Activated naive CD4-positive, alpha-beta T cell treated with anti-CD3 and anti-CD28 coated beads for 36 hours (primary cell): Measurements from ENCODE around the gene TP53I13. TPM values are rescaled to one million over a fixed set of nuclear protein-coding genes. Genes with fewer than 3 reads are reported as not detected.

ENCODE experiments used
- CTCF ChIA-PET: fragments of 350-600 bp; sonication (Branson Sonifier 250); formaldehyde crosslinking; loops from one replicate; lab custom pipeline; 2021; ENCODE audit warnings: antibody characterized with exemption; lab: Charles Lee
- DNase-seq: peaks from one replicate; pipeline ENCODE4 v3.0.0-alpha.2; 2020
- H3K27ac Mint-ChIP-seq: one replicate; pipeline ENCODE4 v1.8.0; 2021; ENCODE audit warnings: mild to moderate bottlenecking, mixed read lengths
- H3K27me3 Mint-ChIP-seq: one replicate; pipeline ENCODE4 v1.8.0; 2021; ENCODE audit warnings: low read depth, mixed read lengths
- H3K36me3 Mint-ChIP-seq: one replicate; pipeline ENCODE4 v1.8.0; 2021; ENCODE audit warnings: low read depth, mixed read lengths
- H3K4me1 Mint-ChIP-seq: one replicate; pipeline ENCODE4 v1.8.0; 2021; ENCODE audit warnings: low read depth, mixed read lengths
- H3K4me3 Mint-ChIP-seq: one replicate; pipeline ENCODE4 v1.8.0; 2021; ENCODE audit warnings: mild to moderate bottlenecking, moderate library complexity, mixed read lengths
- H3K9me3 Mint-ChIP-seq: one replicate; pipeline ENCODE4 v1.8.0; 2021; ENCODE audit warnings: mixed read lengths
- intact Hi-C: fragments of 100-400 bp; cut with micrococcal nuclease; formaldehyde crosslinking; loops from one replicate; pipeline ENCODE4 v1.15.1; 2023
- total RNA-seq, 2 experiments: library from RNA; stranded (reverse); gene quantifications; one replicate each; pipeline ENCODE4 v1.2.3, GENCODE V29; 2021

The TP53I13 gene
- total RNA-seq, 2 experiments from 2014 or later: 30.9 to 37.2 TPM

DNA sequence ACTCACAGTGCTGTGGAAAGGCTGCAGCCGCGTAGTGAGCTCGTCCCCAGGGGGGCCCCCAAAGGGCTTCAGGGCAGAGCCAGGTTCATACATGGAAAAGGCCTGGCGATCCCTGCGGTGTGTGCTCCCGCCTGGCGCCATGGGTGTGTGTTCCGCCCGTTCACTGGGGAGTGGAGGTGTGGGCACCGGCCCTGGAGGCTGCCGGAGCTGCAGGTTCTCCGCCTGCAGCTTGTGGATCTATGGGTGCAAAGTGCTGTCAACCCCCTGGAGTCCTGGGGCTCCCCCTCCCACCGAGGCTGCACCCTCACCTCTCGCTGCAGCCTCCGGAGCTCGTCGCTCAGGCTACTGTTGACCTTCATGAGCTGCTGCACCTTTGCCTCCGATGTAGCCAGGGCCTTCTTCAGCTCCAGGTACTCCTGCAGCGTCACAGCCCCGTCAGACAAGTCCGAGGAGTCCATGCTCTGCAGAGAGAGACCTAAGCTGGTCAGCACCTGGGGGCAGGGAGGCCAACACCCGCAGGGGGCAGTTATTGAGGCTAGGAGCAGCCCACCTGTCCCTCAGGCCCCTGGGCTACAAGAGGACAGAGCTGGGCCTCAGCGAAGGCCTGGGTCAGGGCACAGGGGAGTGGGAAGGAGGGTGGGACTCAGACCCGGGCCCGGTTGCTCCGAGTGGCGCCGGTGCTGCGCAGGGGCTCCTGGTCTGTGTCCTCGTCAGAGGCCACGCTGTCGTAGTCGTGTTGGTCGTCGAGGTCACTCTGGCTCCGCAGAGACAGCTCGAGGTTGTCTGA is 7.9 kb downstream of the TP53I13 start:
- peaks cover 2% of the 10 kb centered on the region for H3K9me3 Mint-ChIP-seq

DNA sequence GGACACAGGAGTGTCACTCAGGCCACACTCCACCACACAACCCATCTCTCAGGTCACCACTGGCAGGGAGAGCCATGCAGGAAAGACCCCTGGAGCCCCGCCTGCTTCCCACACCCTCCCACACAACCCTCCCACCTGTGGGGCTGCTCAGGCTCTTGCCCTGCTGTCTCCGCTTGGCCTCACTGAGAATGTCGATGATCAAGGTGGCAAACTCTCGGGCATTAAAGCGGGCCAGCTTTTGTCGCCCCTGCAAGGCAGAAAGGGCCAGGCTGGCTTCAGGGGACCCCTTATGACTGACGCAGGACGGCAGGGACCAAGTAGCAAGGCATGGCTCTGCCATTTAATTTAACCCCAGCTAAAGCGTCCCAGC is 8.5 kb downstream of the TP53I13 start:
- CTCF ChIA-PET: interaction anchor here (0.8 to 7.7 kb wide), 3 partner anchors 15 to 207 kb away, joined by 4 to 56 read pairs (median 28); partner anchors contain the start of gene ANKRD13B
- H3K27me3 Mint-ChIP-seq: no peaks in the 10 kb centered on the region
- peaks cover 2% of the 10 kb centered on the region for H3K9me3 Mint-ChIP-seq
- peaks cover 25% of the 10 kb centered on the region for H3K36me3 Mint-ChIP-seq
- H3K4me1 Mint-ChIP-seq: peaks cover 16% of the 10 kb centered on the region
- intact Hi-C loops: no loop called here
- H3K27ac Mint-ChIP-seq: no peak overlapping the region
- no peak overlapping the region for H3K4me3 Mint-ChIP-seq
- DNase-seq: no peak

More for the DNA sequence above, 7.9 kb downstream of the TP53I13 start:
- Mint-ChIP-seq H3K36me3 (peaks cover 25% of the 10 kb centered on the region), H3K4me1 (peaks cover 16% of the 10 kb centered on the region), H3K27ac (no peak overlapping the region), H3K4me3 (no peak overlapping the region), H3K27me3 (no peaks in the 10 kb centered on the region)
- CTCF ChIA-PET: interaction anchor here (0.8 to 7.7 kb wide), 4 partner anchors 8 to 207 kb away, joined by 4 to 56 read pairs (median 16); partner anchors contain the start of gene ANKRD13B
- intact Hi-C loops: no loop called here
- DNase-seq: no peak

DNA sequence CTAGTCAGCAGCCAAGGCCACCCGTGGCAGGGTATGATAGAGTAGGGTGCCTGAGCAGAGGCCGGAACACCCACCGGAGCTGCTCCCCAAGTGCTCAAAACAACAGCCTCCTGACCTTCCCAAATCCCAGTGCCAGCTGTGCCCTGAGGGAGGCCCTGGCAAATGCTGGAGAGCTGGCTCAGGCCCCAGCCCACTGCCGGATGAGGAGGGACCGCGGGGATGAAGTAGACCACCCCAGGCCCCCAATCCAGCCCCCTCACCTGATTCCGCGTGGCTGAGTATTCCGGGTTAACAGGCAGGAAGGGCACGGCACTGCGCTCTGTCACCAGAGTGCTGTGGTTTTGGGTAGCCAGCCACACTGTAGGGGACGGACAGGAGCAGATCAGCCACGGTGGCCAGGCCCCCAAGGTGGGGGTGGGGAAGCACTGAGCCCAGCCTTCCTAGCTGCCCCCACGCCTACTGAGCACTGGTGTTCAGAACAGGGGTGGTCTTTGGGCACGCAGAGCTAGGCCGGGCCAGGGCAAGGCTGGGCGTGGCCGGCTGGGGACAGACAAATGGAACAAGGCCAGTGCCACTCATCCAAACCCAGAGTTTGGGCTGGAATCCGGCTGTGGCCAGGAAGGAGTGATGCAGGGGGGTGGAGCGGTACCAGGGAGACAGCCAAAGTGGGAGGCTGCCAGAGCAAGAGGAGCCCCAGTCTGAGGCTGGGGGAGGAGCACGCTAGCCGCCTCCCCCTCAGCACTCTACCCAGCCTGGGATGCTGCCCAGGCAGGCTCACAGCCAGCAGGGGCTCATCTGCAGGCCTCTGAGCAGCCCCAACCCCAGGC is 9.1 kb downstream of the TP53I13 start:
- no peak for DNase-seq
- H3K9me3 Mint-ChIP-seq: peaks cover 2% of the 10 kb centered on the region
- CTCF ChIA-PET: interaction anchor here (0.8 to 7.7 kb wide), 6 partner anchors 8 to 208 kb away, joined by 3 to 56 read pairs (median 17); partner anchors contain the start of gene ANKRD13B
- H3K27ac Mint-ChIP-seq: no peak overlapping the region
- H3K4me3 Mint-ChIP-seq: no peak overlapping the region
- intact Hi-C loops: no loop called here
- peaks cover 28% of the 10 kb centered on the region for H3K36me3 Mint-ChIP-seq
- H3K4me1 Mint-ChIP-seq: peaks cover 16% of the 10 kb centered on the region
- no peaks in the 10 kb centered on the region for H3K27me3 Mint-ChIP-seq

DNA sequence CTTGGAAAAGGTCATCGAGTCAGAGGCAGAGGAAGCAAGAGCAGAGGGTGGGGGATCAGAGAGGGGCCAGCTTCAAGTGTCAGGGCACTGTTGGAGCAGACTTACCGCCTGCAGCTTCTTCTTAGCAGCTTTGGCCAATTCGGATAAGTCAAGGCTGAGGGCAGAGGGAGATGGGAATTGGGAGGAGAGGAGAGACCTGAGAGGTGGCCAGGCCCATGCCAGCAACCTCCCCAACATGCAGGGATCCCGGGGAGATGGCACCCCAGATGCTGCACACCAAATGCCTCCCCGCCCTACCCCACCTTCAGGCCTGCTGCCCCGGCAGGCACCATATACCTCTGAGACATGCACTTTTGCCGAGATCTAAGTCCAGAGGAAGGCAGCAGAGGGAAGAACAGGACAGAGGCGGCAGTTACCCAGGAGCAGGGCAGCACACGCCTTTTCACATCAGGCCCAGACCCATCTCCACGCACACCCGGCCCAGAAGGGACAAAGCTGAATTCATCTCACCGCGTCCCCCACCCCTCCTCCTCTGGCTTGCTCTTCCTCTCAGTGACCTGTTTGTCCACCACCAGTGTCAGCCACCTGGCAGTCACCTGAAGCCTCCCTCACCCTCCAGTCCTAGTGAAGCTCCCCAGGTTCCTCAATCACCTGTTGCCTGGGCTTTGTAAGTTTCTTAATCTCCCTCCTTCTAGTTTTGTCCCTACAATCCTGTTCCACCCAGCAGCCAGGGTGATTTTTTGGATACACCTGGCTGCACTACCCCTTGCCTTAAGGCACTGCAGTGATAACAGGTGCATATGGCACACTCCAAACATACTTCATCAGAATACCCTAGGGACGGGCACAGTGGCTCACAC is 10.4 kb downstream of the TP53I13 start:
- H3K4me1 Mint-ChIP-seq: peaks cover 16% of the 10 kb centered on the region
- H3K27ac Mint-ChIP-seq: no peak overlapping the region
- CTCF ChIA-PET: interaction anchor here (0.6 to 7.7 kb wide), 11 partner anchors 9 to 633 kb away, joined by 3 to 56 read pairs (median 3); partner anchors contain the start of genes ANKRD13B and TP53I13
- H3K27me3 Mint-ChIP-seq: no peaks in the 10 kb centered on the region
- H3K4me3 Mint-ChIP-seq: no peak overlapping the region
- peaks cover 26% of the 10 kb centered on the region for H3K36me3 Mint-ChIP-seq
- no peak for DNase-seq
- peaks cover 2% of the 10 kb centered on the region for H3K9me3 Mint-ChIP-seq
- intact Hi-C loops: no loop called here

DNA sequence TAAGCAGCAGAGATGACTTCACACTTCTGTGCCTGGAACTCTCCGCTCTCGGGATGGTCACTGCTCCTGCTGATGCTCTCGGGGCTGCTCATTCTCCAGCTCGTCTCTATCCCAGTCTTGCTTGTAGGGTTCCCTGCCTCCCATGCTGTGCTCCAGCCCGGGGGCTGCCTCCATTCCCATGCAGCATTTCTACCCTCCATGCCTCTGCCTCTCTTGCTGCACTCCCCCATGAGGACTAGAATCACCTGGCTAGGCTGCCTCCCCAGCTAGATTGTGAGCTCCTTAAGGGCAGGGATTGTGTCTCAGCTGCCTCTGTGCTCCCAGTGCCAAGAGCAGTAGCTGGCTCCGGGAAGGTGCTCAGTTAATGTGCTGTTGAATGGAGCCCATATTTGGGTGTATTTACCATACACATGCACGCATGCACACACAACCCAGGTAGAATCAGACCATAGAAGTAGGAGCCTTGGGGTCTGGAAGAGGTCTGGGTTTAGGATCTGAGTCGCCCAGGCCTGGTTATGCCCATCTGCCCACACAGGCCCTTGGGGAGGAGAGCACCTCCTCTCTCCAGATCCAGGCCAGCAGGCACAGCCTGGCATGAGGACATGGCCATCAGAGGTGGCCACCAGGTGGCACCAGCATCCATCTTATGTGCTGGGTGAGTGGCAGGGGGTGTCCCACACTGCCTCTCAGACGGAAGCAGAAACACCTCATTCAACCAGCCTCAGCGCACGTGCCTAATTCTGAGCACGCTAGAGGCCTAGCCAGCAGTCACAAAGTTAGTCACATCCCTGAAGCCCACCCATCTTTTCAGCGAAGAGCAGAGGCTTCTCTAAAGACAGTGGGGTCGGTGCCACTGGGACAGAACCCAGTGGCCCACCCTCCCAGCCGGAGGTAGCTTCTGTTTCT is 11.6 kb downstream of the TP53I13 start:
- DNase-seq: peak; percentile 96
- Mint-ChIP-seq H3K4me3 (no peak overlapping the region), H3K36me3 (peaks cover 26% of the 10 kb centered on the region), H3K27ac (peak overlapping the region; percentile 77), H3K9me3 (peaks cover 2% of the 10 kb centered on the region), H3K27me3 (no peaks in the 10 kb centered on the region), H3K4me1 (peaks cover 24% of the 10 kb centered on the region)
- intact Hi-C loops: loop anchor here (1.0 kb wide), 7 partner anchors 11 to 513 kb away; partner anchors contain the start of gene SSH2
- CTCF ChIA-PET: interaction anchor here (0.6 to 7.7 kb wide), 16 partner anchors 8 to 351 kb away, joined by 3 to 56 read pairs (median 3); partner anchors contain the start of genes ANKRD13B and TP53I13

DNA sequence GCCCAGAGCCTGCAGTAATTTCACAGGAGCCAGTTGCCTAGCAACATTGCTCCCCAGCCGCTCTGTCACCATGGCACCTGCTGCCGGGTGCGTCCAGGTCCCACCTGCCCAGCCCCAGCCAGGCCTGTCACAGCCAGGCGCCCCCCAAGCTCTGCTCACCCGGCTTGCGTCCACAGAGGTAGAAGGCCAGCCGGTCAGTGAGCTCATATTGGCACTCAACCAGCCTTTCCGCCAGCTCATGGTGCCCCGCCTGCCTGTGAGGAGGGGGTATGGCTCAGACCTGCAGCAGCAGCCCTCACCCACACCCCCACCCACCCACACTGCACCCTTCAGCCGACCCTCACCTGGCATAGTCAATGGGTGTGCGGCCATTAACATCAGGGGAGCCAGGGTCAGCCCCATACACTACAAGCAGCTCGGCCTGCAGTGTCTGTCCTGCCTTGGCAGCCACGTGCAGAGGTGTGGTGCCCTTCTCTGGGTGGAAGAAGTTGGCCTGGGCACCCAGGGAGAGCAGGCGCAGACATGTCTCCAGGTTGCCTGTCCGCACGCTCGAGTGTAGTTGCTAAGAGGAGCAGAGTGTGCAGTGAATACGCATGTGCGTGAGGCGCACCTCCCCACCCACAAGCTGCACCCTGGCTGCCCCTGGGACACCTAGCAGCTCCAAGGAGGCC is 13.2 kb downstream of the TP53I13 start:
- intact Hi-C loops: no loop called here
- Mint-ChIP-seq H3K27ac (no peak overlapping the region), H3K4me3 (no peak overlapping the region), H3K27me3 (no peaks in the 10 kb centered on the region), H3K4me1 (peaks cover 38% of the 10 kb centered on the region), H3K9me3 (peaks cover 2% of the 10 kb centered on the region), H3K36me3 (peaks cover 26% of the 10 kb centered on the region)
- DNase-seq: no peak
- CTCF ChIA-PET: interaction anchor here (1.0 to 7.7 kb wide), 9 partner anchors 9 to 438 kb away, joined by 3 to 56 read pairs (median 6); partner anchors contain the start of gene ANKRD13B

DNA sequence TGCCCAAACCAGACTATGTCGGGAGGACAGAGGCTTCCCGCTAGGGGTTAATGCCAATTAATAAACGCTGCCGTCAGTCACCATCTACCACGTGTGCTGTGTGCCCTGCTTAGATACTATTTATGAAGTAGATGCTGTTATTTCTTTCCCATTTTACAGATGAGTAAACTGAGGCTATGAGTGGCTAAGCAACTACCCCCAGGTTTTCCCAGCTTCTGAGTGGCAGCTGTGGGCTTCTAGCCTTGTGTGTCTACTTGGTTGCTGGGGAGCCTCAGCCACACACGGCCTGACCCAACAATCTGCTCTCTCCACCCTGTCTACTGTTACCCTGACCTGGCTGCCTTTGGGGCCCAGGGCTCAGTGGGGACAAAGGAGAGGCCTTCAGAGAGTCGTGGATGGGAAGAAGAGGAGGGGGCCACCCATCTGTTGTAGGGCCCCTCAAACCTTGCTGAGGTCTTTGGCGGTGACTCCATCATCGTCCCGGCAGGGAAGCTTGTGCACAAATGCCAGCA is 13.8 kb downstream of the TP53I13 start:
- Mint-ChIP-seq H3K36me3 (peaks cover 26% of the 10 kb centered on the region), H3K27me3 (no peaks in the 10 kb centered on the region), H3K9me3 (peaks cover 2% of the 10 kb centered on the region), H3K27ac (peak overlapping the region; percentile 21), H3K4me3 (no peak overlapping the region), H3K4me1 (peaks cover 44% of the 10 kb centered on the region)
- intact Hi-C loops: no loop called here
- DNase-seq: no peak
- CTCF ChIA-PET: interaction anchor here (1.0 to 7.7 kb wide), 5 partner anchors 9 to 439 kb away, joined by 3 to 56 read pairs (median 28); partner anchors contain the start of gene ANKRD13B

DNA sequence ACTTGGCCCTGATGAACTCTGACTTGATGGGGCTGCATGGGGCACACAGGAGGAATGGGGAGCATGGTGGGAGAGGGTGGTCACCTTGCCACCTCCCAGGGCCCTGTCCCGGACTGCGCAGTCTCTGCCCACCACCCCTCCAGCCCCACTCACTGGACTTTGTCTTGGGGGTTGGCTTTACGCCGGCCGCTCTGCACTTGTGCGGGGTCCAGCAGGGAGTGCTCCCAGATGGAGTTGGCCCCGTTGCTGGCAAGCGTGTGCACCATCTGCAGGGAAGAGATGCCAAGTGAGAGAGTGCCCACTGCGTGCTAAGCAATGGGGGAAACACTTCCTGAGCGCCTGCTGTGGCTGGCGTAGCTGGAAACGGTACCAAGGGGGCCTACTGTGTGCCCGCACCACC is 14.3 kb downstream of the TP53I13 start:
- H3K4me3 Mint-ChIP-seq: no peak overlapping the region
- no peaks in the 10 kb centered on the region for H3K27me3 Mint-ChIP-seq
- intact Hi-C loops: no loop called here
- peaks cover 49% of the 10 kb centered on the region for H3K4me1 Mint-ChIP-seq
- no peak overlapping the region for H3K27ac Mint-ChIP-seq
- H3K36me3 Mint-ChIP-seq: peaks cover 23% of the 10 kb centered on the region
- H3K9me3 Mint-ChIP-seq: peaks cover 2% of the 10 kb centered on the region
- no peak for DNase-seq
- CTCF ChIA-PET: interaction anchor here (1.5 to 7.7 kb wide), 3 partner anchors 10 to 34 kb away, joined by 9 to 56 read pairs (median 29); partner anchors contain the start of gene ANKRD13B

DNA sequence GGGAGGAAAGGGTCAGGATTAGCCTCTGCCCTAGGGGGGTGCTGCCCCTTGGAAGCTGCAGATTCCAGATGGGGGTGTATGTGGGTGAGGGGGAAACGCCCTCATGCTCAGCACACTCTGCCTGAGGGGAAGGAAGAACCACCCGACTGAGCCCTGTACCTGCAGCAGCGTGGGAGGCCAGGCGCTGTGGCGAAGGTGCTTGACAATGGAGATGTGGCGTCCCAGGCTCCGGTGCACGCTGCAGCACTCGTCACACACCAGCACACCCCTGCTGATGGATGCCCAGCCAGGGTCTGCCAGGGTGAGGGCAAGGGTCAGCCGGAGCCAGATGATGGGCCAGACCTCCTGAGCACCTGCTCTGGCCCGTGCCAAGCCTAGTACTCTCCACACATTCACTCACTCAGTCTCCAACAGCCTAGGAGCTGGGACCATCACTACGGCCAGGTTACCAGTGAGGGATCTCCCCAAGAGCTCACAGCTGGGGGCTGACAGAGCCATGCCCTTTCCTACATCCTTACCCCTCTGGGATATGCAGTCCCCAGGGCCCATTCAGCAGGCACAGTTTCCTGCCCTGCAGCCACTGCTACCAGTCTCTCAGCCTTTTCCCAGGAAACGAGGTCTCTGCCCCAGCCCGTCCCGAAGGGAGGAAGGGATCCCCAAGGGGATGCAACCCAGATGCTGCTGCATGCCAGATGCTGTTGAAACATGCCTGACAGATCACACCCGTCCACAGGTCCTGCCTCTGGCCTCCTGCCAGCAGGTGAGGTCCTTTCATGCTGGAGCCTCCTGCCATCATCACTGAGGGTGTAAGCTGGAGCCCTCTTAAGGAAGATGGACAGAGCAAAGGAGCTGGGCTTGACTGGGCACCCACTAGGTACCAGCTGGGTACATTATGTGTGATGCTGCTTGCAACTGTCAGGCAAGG is 15.1 kb downstream of the TP53I13 start:
- H3K27ac Mint-ChIP-seq: peak overlapping the region; percentile 43
- intact Hi-C loops: no loop called here
- H3K4me1 Mint-ChIP-seq: peaks cover 54% of the 10 kb centered on the region
- H3K36me3 Mint-ChIP-seq: peaks cover 20% of the 10 kb centered on the region
- CTCF ChIA-PET: interaction anchor here (1.2 to 1.5 kb wide), 3 partner anchors 8 to 34 kb away, joined by 4 to 9 read pairs (median 6); no protein-coding TSS in a partner anchor
- H3K4me3 Mint-ChIP-seq: no peak overlapping the region
- DNase-seq: no peak
- peaks cover 2% of the 10 kb centered on the region for H3K9me3 Mint-ChIP-seq
- H3K27me3 Mint-ChIP-seq: no peaks in the 10 kb centered on the region
